LoVo (cell line): ENCODE measurements around the gene TTLL6.

Source experiments
- DNase-seq: peaks from one replicate; pipeline ENCODE4 v3.0.0-alpha.2; 2016; ENCODE audit warnings: low spot score

TTLL6 gene

DNA sequence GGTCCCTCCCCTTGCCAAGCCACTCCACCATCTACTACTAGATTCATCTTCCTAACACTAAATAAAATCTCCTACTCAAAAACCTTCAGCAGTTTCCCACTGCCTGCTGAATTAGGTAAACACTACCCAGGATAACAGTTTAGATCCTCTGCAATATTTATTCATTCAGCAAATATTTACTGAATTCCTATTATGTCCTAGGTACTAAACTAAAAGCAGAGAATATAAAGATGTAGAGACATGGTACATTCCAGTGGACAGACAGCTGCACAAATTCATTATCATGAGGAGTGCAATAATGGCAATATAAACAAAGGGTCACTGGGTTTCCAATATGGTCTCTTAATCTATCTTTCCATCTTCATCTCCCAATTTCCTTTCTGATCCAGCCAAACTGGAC is 57.7 kb downstream of the TTLL6 start:
- no peak for DNase-seq

DNA sequence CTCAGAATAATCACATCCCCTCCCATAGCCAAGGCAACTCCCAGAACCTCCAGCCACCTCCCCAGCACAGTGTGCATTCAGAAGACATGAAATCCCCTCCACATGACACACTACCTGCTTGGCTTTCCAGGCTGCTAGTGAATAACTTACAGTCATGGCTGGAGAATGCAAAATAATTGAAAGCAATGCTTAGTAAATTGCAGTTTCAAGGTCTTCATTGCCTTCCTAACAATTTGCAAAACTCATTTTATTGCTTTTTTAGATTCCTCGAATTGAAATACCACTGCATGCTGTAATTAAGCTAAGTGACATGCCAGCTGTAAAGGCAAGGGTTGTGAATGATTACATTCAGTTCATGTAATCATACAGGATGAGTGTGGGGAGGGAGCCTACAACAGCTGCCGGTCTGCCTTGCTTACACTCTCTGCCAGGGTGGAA is 59.5 kb downstream of the TTLL6 start:
- no peak for DNase-seq

DNA sequence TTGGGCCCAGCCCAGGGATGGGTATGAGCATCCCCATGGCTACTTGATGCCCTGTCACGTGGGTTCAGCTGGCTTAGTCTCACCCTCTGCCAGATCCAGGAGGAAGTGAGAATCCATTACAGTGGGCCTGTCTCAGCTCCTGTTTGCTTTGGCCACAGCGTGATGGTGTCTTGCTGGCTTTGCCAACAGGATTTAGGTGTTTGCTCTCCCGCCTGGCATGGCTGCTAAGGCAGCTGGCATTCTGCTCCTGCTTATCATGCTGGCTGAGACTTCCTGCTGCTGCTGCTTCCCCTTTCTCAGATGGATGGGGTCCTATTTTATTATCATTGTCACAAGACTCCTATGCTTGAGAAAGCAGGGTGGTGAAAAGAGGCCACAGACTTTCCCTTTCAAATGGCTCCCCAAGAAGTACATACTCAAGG is 60.2 kb downstream of the TTLL6 start:
- no peak for DNase-seq

DNA sequence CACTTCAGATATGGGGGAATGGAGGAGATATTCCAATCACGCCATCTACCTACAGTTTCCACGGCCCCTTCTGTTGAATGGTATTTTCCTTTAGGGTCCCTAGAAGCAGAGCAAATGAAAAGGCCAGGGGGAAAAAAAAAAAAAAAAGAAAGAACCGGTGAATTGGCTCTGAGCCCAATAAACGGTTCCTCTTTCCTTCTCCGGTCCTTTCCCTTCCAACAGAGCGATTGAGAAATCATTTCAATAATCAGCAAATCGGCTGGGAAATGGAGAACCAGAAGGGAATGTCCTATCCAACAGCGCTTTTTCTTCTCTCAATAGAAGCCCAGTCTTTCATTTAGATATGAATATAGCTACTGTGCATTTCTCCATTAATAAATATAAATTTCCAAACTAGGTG is 61.7 kb downstream of the TTLL6 start:
- no peak for DNase-seq

DNA sequence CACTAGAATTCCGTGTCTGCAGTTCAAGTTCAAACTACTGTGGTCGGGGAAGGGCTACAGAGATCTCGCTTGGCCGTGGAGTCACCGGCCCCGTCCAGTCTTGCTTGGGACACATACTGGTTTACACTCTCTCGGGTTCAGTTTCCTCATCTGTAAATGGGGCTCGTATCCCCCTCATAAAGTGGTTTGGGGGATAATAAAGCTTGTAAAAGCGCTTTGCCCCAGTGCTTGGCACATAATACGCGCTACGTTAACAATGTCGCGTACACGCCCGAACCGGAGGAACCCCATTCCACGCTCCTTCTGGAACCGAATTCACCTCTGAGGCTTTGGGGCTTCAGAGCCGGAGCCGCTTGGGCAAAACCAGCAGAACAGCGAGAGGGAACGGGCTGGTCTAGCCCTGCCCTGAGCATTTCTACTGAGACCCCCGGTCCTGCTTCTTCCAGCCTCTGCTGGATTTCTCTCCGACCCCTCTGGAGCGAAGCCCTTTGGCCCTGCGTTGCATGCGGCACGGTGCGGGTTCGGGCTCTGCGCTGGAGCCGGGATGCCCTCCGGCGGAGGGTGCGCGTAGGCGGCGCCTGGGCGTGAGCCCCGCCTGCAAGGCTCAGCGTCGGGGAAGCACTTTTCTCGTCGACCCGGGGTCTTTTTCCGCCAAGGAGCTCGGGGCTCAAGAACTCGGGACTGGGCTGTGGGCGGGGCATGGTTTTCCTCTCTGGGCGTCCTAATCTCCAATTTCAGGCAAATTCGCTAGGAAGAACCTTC is 62.3 kb downstream of the TTLL6 start:
- DNase-seq = no peak

DNA sequence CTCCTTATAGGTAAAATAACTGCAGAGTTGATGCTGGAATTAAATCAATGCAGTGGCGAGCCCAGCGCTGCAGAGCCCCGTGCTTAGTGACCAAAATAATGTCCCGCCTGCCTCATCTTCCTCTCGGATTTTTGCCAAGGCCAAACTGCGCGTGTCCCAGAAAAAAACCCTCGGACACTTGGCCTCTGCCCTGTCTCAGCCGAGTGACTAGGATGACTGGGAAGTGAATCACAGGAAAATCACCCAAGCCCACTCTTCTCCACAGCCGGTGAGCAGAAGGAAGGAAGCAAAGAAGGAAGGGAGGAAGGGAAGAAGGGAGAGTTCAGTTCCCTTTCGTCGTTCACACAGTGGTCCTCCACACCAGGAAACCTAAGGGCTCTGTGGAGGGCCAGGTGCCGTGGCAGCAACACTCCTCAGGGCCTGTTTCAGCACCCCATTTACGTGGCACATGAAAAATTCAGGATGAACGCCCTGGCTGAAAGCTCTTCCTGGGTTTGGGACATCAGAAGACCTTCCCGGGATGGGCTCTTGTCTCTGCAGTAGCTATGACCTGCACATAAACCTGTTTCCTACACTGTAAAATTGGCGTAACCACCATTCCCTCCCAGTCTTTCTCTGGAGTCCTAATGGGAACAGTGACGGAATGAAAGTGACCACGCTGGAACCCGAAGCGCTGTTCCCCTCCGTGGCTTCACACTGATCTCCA is 63.1 kb downstream of the TTLL6 start:
- DNase-seq = no peak

DNA sequence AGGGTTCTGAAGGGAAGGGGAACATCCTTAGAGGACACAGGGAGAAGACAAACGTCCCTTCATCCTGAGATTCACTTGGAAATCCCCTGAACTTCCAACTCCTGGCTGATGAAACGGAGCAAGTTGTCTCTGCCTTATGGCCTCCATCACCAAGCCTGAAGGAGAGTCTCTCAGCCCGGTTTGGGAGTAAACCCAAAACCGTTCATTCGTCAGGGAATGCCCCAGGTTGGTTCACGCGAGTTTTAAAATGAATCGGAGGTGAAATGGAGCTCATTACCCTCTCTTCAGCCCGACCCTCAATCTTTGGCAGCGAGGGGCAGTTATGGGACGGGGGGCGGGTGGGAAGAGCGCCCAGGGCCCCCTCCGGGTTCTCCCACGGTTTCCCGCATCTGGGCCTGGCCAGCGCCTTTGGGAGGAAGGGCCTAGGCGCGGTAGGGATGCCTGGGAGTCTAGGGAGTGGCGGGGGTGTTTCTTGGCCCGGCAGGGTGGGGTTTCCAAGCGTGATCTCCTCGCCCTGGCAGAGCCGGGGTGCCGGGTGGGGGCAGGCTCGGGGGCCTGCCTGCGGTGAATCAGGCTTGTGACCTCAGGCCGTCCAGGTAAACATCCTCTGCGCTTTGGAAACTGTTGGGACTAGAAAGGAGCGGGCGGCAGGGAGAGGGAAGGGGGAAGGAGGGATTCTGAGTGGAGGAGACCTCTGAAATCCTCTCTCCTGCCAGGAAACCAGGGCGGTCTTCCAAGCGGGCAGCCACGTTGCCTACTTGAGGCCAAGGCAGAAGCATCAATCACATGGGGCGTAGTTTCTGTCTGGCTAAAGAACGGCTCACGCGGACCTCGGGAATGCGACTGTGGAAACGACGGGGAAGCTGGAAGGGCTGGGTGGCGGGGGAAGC is 64.4 kb downstream of the TTLL6 start:
- no peak for DNase-seq

DNA sequence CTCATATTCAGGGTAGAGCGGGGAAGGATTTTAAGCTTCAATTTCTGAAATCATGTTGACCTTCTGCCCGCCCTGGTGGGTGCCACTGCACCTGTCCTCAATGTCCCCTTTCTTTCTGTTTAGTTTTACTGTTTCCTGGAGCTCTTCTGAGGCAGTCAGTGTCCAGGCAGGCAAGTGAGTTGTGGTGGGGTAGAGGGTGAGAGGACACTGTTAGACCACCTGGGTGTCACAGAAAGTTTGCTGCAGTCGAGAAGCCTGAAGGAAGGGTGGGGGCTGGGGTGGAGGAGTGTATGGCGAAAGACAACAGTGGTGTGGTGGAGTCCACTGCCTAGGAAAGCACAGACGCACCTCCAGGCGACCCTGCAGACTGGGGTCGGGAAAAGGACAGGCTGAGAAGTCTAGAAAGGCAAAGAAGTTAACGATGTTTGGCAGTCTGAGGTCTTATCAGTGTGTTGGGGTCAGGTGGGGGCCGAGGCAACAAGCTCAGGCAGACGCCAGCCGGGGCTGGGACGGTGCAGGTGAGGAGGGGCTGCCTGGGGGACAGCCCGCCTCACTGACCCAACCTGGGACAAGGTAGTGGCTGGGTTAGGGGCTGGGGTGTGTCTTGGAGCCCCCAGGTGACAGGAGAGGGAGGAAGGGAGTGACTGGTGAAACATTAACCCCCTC is 65.2 kb downstream of the TTLL6 start:
- no peak for DNase-seq

DNA sequence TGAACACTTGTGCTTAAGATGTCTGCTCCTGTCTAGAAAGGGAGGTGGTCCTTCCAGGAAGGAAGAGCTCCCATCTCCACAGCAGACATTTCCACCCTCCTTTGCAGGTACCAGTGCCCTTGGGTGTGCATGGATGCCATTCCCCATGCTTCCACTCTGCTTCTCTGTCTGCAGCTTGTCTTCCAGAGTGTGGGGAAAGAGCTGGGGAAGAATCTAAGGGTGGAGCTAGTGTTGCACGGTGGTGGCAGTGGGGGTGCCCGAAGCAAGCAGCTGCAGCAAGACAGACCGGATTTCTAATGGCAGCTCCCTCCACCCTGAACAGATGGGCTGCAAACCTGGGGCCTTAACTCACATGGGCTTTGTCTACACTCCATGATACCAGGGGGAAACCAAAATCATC is 65.9 kb downstream of the TTLL6 start:
- DNase-seq = no peak

DNA sequence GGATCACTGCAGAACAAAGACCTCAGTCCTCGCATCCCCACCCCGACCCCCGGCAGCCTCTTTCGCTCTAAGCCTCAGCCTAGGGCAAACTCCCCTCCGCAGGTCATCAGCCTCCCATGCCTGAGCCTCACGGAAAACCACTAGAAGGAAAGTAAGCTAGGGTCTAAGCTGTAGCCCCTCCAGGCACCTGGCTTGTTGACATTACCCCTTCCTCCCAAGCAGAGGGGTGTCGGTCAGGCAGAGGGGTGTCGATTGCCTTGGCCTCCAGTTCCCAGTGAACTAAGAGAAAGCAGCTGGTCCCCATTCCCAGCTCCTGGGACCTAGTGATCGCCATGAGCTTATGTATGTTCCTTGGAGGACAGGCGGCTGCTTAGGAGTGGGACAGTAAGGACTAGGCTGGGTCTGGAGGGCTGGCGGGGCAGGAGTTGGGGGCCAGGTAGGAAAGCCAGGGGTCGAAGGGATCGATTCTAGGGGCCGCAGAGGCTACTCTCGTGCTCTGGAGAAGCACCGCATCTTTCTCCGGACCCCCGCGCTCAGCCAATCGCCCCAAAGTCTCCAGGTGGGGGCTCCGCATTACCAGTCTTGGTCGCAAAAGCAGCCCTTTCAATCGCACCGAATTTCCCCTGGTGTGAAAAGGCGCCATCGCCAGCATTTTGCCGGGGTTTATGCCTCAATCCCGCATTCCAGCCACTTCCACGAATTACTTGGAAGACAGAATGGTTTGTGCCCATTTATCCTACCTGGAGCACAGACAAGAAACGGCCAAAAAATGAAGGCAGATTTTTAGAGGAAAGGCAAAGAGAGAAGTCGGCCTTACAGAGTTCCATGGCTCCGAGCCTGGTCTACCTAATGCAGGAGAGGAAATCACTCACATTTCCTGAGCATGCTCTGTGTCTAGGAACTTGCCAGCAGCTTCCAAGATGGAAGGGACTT is 67.1 kb downstream of the TTLL6 start:
- DNase-seq = no peak

DNA sequence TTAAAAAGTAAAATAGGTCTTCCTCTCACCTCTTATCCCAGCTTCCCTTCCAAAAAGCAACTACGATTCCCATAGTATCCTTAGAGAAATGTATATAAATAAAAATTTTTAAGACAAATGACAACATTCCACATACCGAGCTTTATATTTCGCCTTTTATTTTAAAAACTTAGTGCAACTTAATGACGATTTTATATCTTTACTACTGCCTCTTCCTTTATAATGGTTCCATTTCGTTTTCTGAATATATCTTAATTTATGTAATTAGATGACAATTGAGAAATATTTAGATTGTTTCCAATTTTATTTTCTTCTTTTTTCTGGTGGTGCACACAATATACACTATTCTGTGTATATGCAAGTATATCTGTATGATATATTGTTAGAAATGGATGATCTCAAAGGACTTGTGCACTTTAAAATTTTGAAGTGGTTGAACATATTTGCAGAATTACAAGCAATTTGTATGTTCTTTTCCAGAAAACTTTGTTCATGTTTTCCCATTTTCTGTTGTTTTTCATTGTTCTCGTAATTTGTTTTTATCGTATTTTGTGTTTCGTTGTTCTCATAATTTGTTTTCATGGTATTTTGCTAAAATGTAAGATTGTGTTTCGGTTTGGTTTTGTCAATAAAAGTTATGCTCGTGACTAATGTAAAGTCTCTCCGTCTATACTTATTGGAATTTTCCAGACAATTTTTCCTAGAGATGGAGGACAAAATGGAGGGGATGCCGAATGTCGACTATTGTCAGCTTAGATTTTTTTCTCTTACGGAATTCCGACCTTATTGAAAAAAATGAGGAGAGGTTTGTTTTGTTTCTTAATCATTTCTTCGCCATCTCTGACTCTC is 68.1 kb downstream of the TTLL6 start:
- no peak for DNase-seq

DNA sequence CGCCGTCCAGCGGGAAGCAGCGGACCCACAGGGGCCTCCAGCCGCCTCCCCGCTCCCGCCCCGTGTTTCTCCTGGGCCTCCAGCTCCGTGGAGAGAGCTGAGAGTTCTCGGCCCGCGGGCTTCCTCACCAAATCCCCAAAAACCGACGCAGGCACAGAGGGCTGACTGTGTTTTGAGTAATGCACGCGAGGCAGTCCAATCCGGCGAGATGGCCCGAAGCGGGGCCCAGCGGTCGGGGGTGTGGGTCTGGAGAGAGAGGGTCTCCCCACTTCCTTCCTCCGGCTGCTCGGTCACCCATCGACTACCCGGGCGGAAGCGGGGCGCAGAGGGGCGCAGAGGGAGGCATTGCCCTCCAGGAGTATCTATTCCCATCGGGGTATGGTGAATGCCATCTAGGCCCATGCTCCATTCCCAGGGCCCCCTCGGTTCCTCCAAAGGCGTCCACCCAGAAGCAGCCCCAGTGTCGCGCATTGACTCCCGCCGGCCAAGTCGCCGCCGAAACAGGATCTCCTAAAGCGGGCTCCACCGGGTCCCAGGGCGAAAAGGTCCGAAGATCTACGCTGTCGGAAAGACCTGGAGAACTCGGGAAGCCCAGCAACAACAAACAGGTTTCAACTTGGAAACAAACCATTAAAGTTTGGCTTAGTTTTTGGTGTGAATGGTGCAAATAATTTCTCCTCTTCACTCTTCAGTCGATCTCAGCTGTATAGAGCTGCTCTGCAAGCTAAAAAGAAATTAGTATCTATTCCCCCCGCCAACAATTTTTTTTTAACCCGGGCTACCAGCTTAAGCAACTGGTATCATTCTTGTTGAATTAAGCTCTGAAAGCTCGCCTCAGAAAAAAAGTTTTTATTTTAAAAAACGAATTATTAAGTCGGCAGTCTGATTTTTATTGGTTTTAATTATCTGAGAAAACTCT is 69.3 kb downstream of the TTLL6 start:
- DNase-seq = no peak

DNA sequence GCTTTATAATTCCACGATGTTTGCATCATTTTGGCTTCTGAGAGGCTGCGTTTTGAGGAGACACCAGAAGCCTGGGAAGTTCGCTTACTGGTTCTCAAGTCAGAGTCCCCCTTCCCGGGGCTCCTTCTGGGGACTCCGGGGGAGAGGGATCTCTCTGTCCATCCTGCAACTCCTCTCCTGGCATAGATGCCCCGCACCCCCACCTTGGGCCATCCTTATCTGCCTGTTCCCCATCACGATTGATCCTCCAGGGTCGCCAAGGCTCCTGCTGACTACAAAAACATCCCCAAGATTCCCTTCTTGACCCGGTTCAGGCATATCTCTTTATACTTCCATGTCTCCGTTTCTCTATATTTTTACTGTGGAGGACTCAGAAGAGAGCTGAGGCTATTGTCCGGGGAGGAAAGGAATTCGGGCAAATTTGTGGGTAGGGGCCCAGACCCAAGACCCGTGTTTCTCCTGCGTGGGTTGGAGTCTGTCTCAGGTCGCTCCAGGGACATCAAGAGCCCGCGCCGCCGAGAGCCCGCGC is 70.0 kb downstream of the TTLL6 start:
- no peak for DNase-seq

DNA sequence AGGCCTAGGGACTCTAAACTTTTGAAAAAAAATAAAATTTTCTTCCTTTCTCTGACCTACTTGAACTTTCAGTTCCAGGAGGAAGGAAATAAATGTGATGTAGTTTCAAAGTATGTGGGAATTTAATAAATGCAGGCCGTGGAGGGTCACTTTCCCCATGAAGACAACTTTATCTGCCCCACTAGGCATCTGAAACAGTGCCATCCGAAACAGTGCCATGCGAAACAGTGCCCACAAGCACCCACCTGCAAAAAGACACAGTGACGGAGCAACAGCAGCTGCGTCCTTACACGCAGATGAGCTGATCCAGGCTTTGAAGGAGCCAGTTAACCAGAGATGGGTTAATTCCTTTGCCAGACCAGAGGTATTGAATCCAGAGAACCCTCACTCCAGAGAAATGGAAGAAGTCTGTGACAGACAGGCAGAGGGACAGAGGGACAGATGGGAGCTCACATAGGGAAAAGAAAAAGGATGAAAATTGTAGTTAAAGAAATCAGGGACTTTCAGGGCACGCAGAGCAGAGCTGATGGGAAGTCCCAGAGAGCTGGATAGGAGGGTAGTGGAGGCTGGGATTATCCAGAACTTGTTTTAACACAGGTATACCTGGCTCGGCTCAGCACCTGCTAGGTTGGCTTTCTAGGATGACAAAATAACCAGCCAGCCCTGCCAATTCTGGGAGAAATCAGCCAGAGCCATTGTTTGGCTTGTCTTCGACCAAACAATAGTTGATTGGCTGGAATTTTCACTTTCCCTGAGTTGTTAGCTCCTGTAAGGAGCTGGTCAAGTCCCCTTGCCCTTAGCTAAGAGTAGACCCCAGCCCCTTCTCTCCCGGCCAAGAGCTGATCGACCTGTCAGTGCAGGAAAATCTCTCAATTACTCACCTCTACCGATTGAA is 71.4 kb downstream of the TTLL6 start:
- DNase-seq = no peak

DNA sequence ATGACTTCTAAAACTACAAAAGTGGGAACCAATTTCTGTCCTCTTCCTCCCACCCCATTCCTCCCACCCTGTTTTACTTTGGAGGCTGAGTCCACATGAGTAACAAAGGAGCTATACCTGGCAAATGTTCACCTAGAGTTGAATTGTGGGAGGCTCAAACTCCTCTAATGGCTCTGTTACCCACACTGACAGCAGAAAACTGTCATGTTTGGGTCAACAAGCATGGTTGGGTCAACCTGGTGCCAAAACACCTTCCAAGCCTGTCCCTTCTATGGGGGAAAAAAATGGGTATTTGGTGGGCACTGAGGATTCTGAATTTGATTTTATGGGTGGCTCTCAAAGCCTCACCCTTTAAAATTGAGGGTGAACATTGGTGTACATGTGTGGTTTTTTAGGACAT is 76.5 kb downstream of the TTLL6 start:
- DNase-seq = no peak

DNA sequence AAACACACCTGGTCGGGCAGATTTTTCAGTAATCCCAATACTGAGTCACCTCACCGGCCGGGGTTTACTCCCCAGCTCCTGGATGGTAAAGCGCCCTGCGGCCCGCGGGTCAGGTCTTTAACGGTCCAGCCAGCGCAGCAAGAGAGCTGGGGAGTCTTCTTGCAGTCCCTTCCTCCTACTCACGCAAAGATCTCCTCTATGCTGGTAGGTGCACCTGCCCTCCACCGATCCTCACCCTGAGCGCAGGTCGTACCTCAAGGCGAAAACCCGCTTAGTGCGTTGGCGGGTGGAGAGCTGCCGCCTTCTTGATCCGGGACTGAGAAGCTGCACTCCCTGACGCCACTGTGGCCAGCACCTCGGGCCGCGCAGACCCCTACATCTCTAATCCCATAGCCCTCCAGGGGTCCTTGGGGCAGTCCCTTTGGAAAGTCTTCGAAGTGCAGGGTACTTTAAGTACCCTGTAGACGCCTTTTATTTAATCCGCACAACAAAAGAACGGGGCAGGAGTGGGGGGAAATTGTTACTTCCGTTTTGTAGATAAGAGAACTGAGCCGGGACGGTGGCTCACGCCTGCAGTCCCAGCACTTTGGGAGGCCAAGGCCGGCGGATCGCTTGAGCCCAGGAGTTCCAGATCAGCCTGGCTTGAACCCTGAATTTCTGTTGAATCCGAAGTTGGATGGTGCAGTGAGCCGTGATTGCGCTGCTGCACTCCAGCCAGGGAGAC is 78.1 kb downstream of the TTLL6 start:
- DNase-seq = no peak

DNA sequence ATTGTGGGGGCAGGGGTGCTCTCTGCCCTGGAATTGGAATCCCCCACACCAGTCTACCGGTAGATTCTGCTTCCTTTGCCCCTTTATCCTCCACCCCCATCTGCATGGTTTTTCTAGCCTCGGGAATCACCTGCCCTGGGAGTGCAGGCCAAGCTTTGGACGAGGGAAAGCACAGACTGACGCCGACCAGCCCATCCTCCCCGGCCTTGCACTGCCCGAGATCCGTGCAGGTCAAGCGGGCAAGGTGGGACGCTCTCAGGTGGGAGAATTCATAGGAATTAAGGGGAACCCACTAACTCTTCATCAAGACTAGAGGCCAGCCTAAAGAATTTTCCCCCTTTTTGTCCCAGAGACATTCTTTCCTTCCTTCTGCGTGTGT is 78.6 kb downstream of the TTLL6 start:
- no peak for DNase-seq
